Natural killer cell treated with Interleukin-12 subunit alpha and Interleukin-12 subunit beta and Interleukin-15 and Interleukin-18, amount 100 ng/mL, for 72 hours (primary cell): ENCODE data around the gene MYMK. TPM values are rescaled to one million over a fixed set of nuclear protein-coding genes. Genes with fewer than 3 reads are reported as not detected.

Experiments used
- ATAC-seq, 2 donors: fragments of 150-1000 bp; cut with Tn5 transposase in 1 of 2; sonication (Bioruptor Pico), chemical (Tn5 transposase) in 1 of 2; 2 replicates each; pipeline ENCODE4 v1.10.0; 2021
- DNase-seq: peaks from one replicate; pipeline ENCODE4 v3.0.0; 2022; ENCODE audit warnings: low spot score
- H3K27ac Mint-ChIP-seq, 2 donors: 1 replicate in 1 of 2; 2 replicates in 1 of 2; pipeline ENCODE4 v1.8.0; 2022; ENCODE audit warnings: mixed read lengths in 2 of 2, mild to moderate bottlenecking in 1 of 2, moderate library complexity in 1 of 2
- H3K27me3 Mint-ChIP-seq, 2 donors: 1 replicate in 1 of 2; 2 replicates in 1 of 2; pipeline ENCODE4 v1.8.0; 2022; ENCODE audit warnings: mixed read lengths in 2 of 2
- H3K36me3 Mint-ChIP-seq: one replicate; pipeline ENCODE4 v1.8.0; 2022; ENCODE audit warnings: mixed read lengths
- H3K4me1 Mint-ChIP-seq, 2 donors: 1 replicate in 1 of 2; 2 replicates in 1 of 2; pipeline ENCODE4 v1.8.0; 2022; ENCODE audit warnings: low read depth in 2 of 2, mixed read lengths in 2 of 2, mild to moderate bottlenecking in 1 of 2
- H3K4me3 Mint-ChIP-seq: one replicate; pipeline ENCODE4 v1.8.0; 2022; ENCODE audit warnings: mixed read lengths
- H3K9me3 Mint-ChIP-seq: 2 replicates; pipeline ENCODE4 v1.8.0; 2022; ENCODE audit warnings: mixed read lengths
- total RNA-seq, 2 donors: library from RNA; stranded (reverse); gene quantifications; one replicate each; pipeline ENCODE4 v1.2.3, GENCODE V29; 2022

The MYMK gene
- total RNA-seq, 2 donors from 2014 or later, result not detected

DNA sequence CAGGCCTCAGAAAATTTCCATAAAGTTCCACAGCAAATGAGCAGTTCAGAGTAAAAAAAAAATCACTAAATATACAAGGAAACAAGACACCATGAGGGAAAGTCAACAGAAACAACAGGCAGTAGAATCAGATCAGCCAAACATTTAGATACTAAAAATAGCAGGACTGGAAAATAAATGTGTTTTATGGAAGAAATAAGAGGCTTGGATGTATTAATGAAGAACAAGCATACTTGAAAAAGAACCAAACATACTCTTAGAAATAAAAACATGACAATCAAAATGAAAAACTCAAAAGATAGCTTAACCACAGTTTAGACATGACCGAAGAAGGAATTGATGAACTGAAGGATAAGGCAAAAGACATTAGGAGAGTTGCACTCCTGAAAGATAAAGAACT is 22.6 kb downstream of the MYMK start:
- no peak overlapping the region for H3K27ac Mint-ChIP-seq
- H3K27me3 Mint-ChIP-seq, result peaks cover 20 to 25% of the 10 kb centered on the region in 2 donors
- H3K4me1 Mint-ChIP-seq, result no peaks in the 10 kb centered on the region
- H3K9me3 Mint-ChIP-seq, result peaks cover 9% of the 10 kb centered on the region
- DNase-seq (no peak), ATAC-seq (no peak)
- H3K36me3 Mint-ChIP-seq, result peaks cover 17% of the 10 kb centered on the region
- no peak overlapping the region for H3K4me3 Mint-ChIP-seq

DNA sequence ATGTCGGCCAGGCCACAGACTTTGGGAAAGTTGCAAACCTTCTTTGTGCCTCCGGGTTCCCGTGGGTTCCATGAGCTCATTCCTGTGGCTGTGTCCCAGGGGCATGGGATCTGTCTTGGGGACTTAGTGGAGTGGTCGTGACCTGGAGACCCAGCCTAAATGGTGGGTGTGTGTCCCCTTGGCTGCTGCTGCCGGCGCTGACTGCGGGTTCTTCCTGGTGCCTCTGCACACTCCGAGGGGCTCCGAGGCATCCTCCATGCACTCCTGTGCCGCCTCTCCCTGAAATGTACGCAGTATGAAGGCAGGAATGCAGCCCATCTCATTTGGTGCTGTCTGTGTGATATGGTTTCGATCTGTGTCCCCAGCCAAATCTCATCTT is 24.9 kb downstream of the MYMK start:
- ATAC-seq, result no peak
- H3K27ac Mint-ChIP-seq, result no peak overlapping the region
- H3K4me1 Mint-ChIP-seq, result no peaks in the 10 kb centered on the region
- peaks cover 9% of the 10 kb centered on the region for H3K9me3 Mint-ChIP-seq
- peaks cover 20 to 25% of the 10 kb centered on the region in 2 donors for H3K27me3 Mint-ChIP-seq
- H3K36me3 Mint-ChIP-seq, result peaks cover 17% of the 10 kb centered on the region
- no peak overlapping the region for H3K4me3 Mint-ChIP-seq
- DNase-seq, result no peak

DNA sequence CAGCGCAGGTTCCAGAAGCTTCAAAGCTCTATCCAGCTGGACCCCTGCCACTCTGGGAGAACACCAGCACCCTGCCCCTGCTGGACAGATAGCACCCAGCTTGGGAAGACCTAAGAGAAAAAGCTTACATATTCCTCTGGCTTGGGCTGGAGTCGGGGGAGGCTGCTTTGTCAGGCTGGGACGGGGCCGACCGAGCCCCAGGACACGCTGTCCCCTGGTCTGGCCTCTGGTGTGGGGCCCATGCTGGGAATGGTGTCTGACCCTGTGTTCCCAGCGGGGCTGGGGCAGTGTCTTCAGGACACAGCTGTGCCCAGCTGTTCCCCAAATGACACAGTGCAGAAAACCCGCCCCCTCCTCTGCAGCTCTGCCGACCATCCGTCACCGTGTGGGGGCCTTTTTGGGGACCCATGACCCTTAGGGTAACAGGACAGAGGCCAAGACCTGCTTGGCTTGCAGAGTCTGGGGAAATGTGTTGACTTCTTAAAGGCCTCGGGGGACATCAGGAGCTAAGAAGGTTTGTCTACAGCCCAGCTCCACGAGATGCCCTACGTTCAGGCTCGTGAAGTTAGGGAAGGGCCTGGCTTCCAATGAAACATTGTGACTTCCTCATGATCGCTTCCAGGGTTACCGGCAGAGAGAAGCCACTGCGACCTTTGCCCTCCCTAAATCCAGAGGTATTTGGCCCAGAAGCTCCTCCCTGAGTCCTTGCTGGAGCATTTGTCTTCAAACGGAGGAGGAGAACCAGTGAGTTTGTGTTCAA is 25.4 kb downstream of the MYMK start:
- Mint-ChIP-seq H3K4me1 (no peaks in the 10 kb centered on the region), H3K9me3 (peaks cover 9% of the 10 kb centered on the region), H3K27ac (no peak overlapping the region), H3K36me3 (peaks cover 17% of the 10 kb centered on the region), H3K27me3 (peaks cover 20 to 25% of the 10 kb centered on the region in 2 donors), H3K4me3 (no peak overlapping the region)
- ATAC-seq (no peak), DNase-seq (no peak)

DNA sequence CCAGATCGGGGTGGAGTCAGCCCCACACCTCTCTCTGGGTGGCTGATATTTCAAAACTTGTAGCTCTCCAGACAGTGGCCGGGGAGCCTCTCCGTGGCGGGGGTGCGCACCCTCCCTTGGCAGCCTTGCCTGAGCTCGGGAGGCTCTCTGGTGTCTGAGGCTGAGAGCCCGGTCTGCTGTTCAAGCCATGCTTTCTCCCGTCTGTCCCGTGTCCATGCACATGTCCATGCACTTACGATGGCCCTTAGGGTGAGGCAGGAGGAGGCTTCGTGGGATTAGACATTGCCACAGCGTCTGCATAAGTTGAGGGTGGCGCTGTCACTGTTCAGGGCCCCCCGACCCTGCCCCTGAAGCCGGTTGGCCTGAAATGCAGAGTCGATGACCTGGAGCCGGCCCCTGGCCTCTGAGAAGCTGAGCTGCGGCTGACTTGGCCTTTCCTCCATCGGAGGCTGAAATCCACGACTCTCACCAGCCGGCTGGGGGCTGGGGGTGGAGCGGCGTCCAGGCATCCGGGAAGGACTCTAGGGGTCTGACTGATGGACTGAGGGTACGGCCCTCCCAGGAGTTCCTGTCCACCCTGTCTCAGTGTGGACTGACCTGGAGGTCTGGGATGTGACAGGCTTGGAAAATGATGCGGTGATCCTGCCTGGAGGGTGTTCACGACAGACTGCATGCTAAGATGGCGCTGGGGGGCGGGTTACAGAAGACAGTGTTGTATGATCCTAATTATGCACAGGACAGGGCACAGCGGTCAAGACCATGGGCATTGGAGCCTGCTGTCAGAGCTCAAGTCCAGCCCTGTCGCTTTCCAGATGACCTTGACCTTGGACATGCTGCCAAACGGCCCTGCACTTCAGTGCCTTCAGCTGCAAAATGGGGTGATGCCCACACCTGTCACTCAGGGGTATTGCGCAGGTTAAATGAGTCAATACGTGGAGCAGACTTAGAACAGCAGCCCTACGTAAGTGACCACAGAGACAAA is 27.6 kb downstream of the MYMK start:
- Mint-ChIP-seq H3K27ac (no peak overlapping the region), H3K4me1 (no peaks in the 10 kb centered on the region), H3K36me3 (peaks cover 12% of the 10 kb centered on the region), H3K9me3 (peaks cover 4% of the 10 kb centered on the region), H3K4me3 (no peak overlapping the region), H3K27me3 (peaks cover 14 to 19% of the 10 kb centered on the region in 2 donors)
- DNase-seq (no peak), ATAC-seq (no peak)

- Mint-ChIP-seq H3K9me3 (no peaks in the 10 kb centered on the region), H3K36me3 (no peaks in the 10 kb centered on the region), H3K4me1 (no peaks in the 10 kb centered on the region), H3K4me3 (no peak overlapping the region), H3K27ac (no peak overlapping the region), H3K27me3 (peaks cover 6% of the 10 kb centered on the region in 2 donors)
- DNase-seq (no peak), ATAC-seq (no peak)
Measured at GRCh38 chr9:133495327-133496293, 29.1 kb downstream of the MYMK start.

- no peaks in the 10 kb centered on the region for H3K4me1 Mint-ChIP-seq
- ATAC-seq (no peak), DNase-seq (no peak)
- H3K9me3 Mint-ChIP-seq, result no peaks in the 10 kb centered on the region
- no peaks in the 10 kb centered on the region for H3K36me3 Mint-ChIP-seq
- H3K27me3 Mint-ChIP-seq, result peaks cover 3 to 6% of the 10 kb centered on the region in 2 donors
- H3K4me3 Mint-ChIP-seq, result no peak overlapping the region
- no peak overlapping the region for H3K27ac Mint-ChIP-seq
Measured at GRCh38 chr9:133494636-133495326, 30.0 kb downstream of the MYMK start.

- Mint-ChIP-seq H3K9me3 (no peaks in the 10 kb centered on the region), H3K4me1 (no peaks in the 10 kb centered on the region), H3K27me3 (peaks cover 3 to 6% of the 10 kb centered on the region in 2 donors), H3K27ac (no peak overlapping the region), H3K36me3 (no peaks in the 10 kb centered on the region), H3K4me3 (no peak overlapping the region)
- DNase-seq (no peak), ATAC-seq (no peak)
Measured at GRCh38 chr9:133493845-133494540, 30.8 kb downstream of the MYMK start.

- Mint-ChIP-seq H3K36me3 (no peaks in the 10 kb centered on the region), H3K4me1 (no peaks in the 10 kb centered on the region), H3K9me3 (no peaks in the 10 kb centered on the region), H3K27me3 (peaks cover under 1 to 2% of the 10 kb centered on the region in 2 donors), H3K27ac (no peak overlapping the region), H3K4me3 (no peak overlapping the region)
- ATAC-seq (no peak), DNase-seq (no peak)
Measured at GRCh38 chr9:133493428-133493827, 31.3 kb downstream of the MYMK start.

DNA sequence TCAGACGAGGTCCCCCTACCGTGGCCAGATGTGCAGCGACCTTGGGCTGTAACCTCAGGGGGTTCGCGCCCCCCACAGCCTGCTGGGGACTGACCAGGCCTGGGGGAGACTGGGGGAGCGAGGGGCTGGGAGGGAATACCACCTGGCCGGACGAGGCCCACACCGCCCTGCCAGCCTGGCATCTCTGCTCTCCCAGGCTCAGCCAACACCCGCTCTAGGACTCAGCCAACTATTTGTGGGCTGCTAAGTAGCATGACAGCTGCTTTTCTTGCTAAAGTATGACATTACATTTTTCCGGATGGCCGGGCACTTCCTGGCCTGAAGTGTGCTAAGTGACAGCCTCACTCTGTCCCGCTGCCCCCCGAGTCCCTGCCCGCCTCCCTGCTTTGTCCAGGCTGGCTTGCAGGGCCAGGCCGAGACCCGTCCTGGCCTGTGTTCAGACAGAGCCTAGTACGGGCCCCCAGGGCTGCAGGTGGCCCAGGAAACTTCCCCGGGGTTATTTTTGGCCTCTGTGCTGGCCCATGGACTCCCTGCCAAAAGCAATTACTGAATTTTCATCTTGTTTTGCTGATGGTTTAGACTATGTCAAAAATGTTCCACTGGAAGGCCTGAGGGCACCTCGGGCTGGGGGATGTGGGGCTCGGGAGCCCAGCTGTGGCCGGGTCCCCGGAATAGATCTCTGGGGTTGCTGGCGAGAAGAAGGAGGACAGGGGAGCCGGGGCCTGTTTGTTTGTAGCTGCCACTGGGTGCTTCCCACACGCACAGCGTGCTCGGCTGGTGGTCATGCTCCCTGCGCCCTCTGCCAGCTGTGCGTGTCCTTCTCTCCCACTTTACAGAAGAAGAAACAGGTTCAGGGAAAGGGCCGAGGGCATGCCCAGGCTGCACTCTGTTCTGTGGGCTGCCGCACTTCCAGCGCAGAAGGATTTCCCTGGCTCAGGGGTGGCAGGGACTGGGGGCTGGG is 32.4 kb downstream of the MYMK start:
- DNase-seq, result no peak
- Mint-ChIP-seq H3K27ac (no peak overlapping the region), H3K4me1 (no peaks in the 10 kb centered on the region), H3K4me3 (no peak overlapping the region), H3K36me3 (no peaks in the 10 kb centered on the region), H3K9me3 (no peaks in the 10 kb centered on the region), H3K27me3 (no peaks in the 10 kb centered on the region)
- ATAC-seq, result no peak

- Mint-ChIP-seq H3K27ac (no peak overlapping the region), H3K9me3 (no peaks in the 10 kb centered on the region), H3K27me3 (no peaks in the 10 kb centered on the region), H3K4me3 (no peak overlapping the region), H3K4me1 (no peaks in the 10 kb centered on the region), H3K36me3 (no peaks in the 10 kb centered on the region)
- ATAC-seq (no peak), DNase-seq (no peak)
Measured at GRCh38 chr9:133491656-133491925, 33.2 kb downstream of the MYMK start.

GRCh38 chr9:133490865-133491655 is 33.7 kb downstream of the MYMK start:
- no peaks in the 10 kb centered on the region for H3K36me3 Mint-ChIP-seq
- no peaks in the 10 kb centered on the region for H3K9me3 Mint-ChIP-seq
- H3K4me3 Mint-ChIP-seq, result no peak overlapping the region
- H3K27ac Mint-ChIP-seq, result no peak overlapping the region
- no peaks in the 10 kb centered on the region for H3K27me3 Mint-ChIP-seq
- peaks cover 0 to 3% of the 10 kb centered on the region in 2 donors for H3K4me1 Mint-ChIP-seq
- ATAC-seq, result no peak
- peak; percentile 37 for DNase-seq
